HCT116 (cell line): ENCODE results near the gene SLC46A1. TPM values are rescaled to one million over a fixed set of nuclear protein-coding genes. Genes with fewer than 3 reads are reported as not detected.

Experiments used
- ATAC-seq: fragments of 200-7000 bp; cut with Tn5 transposase; 2 replicates; pipeline ENCODE4 v1.9.1; 2020; ENCODE audit warnings: mild to moderate bottlenecking, moderate library complexity
- BruUV-seq: library from RNA; stranded (reverse); fragments of 400-500 nt; replicated peaks from 2 replicates; lab custom pipeline; 2021; lab: Mats Ljungman, UMichigan
- CTCF ChIA-PET: fragments of 300-600 bp; sonication (Branson Sonifier 250); formaldehyde crosslinking; loops from one replicate; lab custom pipeline; 2021; ENCODE audit warnings: antibody characterized with exemption; lab: Charles Lee
- POLR2A ChIA-PET: fragments of 300-600, 350-600 bp; sonication (Branson Sonifier 250); formaldehyde crosslinking; loops from one replicate; lab custom pipeline; 2021; ENCODE audit warnings: antibody characterized with exemption; lab: Charles Lee
- RAD21 ChIA-PET, 2 experiments: fragments of 300-600 bp; sonication (Branson Sonifier 250); formaldehyde crosslinking; loops; one replicate each; lab custom pipeline; 2023; ENCODE audit warnings: low total read pairs in 2 of 2; ENCODE audit not compliant: uncharacterized antibody in 2 of 2, unreplicated experiment in 2 of 2, low non-redundant PET in 1 of 2; lab: Charles Lee
- DNase-seq: peaks from one replicate; pipeline ENCODE4 v3.0.0-alpha.2; 2010; ENCODE audit warnings: low read depth, low spot score
- H2AFZ ChIP-seq: fragments of 200-600 bp; shearing (Covaris generic), sonication (generic); 2 replicates; pipeline ENCODE4 v1.6.1; 2017; ENCODE audit warnings: low read depth, mixed run types, mixed read lengths, antibody characterized with exemption, low read length; ENCODE audit not compliant: poor library complexity, severe bottlenecking
- H3K27ac ChIP-seq: 2 replicates; pipeline ENCODE4 v1.5.1; 2012; ENCODE audit warnings: low read depth, low read length
- H3K27me3 ChIP-seq: fragments of 200-600 bp; sonication (generic); 2 replicates; pipeline ENCODE4 v1.6.1; 2016; ENCODE audit warnings: mixed run types, low read length, mixed read lengths; ENCODE audit not compliant: insufficient read depth
- H3K36me3 ChIP-seq, 2 experiments: fragments of 200-500 bp in 1 of 2; fragments of 200-600 bp in 1 of 2; sonication (Bioruptor generic) in 1 of 2; sonication (generic) in 1 of 2; 2 replicates each; pipeline versions ENCODE4 v1.5.1 to v1.6.1; 2014 to 2016; ENCODE audit warnings: low read length in 2 of 2, inconsistent platforms in 1 of 2, mixed read lengths in 1 of 2, mixed run types in 1 of 2; ENCODE audit not compliant: insufficient read depth in 2 of 2, control insufficient read depth in 1 of 2
- H3K4me1 ChIP-seq, 2 experiments: fragments of 200-600 bp in 1 of 2; sonication (generic) in 1 of 2; 2 replicates each; pipeline versions ENCODE4 v1.5.1 to v1.6.1; 2012 to 2017; ENCODE audit warnings: low read length in 2 of 2, inconsistent platforms in 1 of 2, mild to moderate bottlenecking in 1 of 2, mixed read lengths in 1 of 2, mixed run types in 1 of 2, moderate library complexity in 1 of 2; ENCODE audit not compliant: insufficient read depth in 2 of 2, control insufficient read depth in 1 of 2
- H3K4me2 ChIP-seq: fragments of 200-600 bp; sonication (generic); 2 replicates; pipeline ENCODE4 v1.6.1; 2017; ENCODE audit warnings: mixed run types, low read length, mixed read lengths
- H3K4me3 ChIP-seq, 2 experiments: fragments of 200-600 bp in 1 of 2; sonication (generic) in 1 of 2; replicated peaks in 1 of 2; 2 replicates each; pipeline ENCODE4 v1.5.1; 2011 to 2016; ENCODE audit warnings: low read length in 2 of 2, control low read depth in 1 of 2, low read depth in 1 of 2, mild to moderate bottlenecking in 1 of 2, mixed read lengths in 1 of 2, mixed run types in 1 of 2
- H3K79me2 ChIP-seq: fragments of 200-600 bp; sonication (generic); 2 replicates; pipeline ENCODE4 v1.6.1; 2017; ENCODE audit warnings: mild to moderate bottlenecking, mixed run types, low read length, moderate library complexity, mixed read lengths; ENCODE audit not compliant: insufficient read depth
- H3K9ac ChIP-seq: fragments of 200-600 bp; sonication (generic); 2 replicates; pipeline ENCODE4 v1.6.1; 2016; ENCODE audit warnings: low read length, mixed read lengths
- H3K9me2 ChIP-seq: fragments of 200-600 bp; sonication (generic), shearing (Covaris generic); 2 replicates; pipeline ENCODE4 v1.6.1; 2017; ENCODE audit warnings: mixed run types, mild to moderate bottlenecking, moderate library complexity; ENCODE audit not compliant: insufficient read depth
- H3K9me3 ChIP-seq, 2 experiments: fragments of 200-500 bp in 1 of 2; fragments of 200-600 bp in 1 of 2; sonication (Bioruptor generic) in 1 of 2; sonication (generic) in 1 of 2; 2 replicates each; pipeline ENCODE4 v1.6.1; 2014 to 2017; ENCODE audit warnings: low read length in 2 of 2, mixed read lengths in 2 of 2, inconsistent platforms in 1 of 2, low read depth in 1 of 2, mild to moderate bottlenecking in 1 of 2, mixed run types in 1 of 2, moderate library complexity in 1 of 2; ENCODE audit not compliant: control insufficient read depth in 1 of 2, insufficient read depth in 1 of 2
- H4K20me1 ChIP-seq: fragments of 200-600 bp; sonication (generic), shearing (Covaris generic); 2 replicates; pipeline ENCODE4 v1.6.1; 2017; ENCODE audit warnings: mixed run types, mild to moderate bottlenecking, moderate library complexity; ENCODE audit not compliant: insufficient read depth
- CBX3 ChIP-seq: IDR thresholded peaks from 2 replicates; pipeline ENCODE4 v1.6.1; 2012; ENCODE audit warnings: low read depth
- CTCF ChIP-seq, 3 experiments: fragments of 200-600 bp in 1 of 3; sonication (generic) in 1 of 3; IDR thresholded peaks in 2 of 3; conservative IDR thresholded peaks in 1 of 3; 2 replicates each; pipeline ENCODE4 v1.5.1; 2012 to 2017; ENCODE audit warnings: low read depth in 2 of 3, low read length in 2 of 3, antibody characterized with exemption in 1 of 3, borderline replicate concordance in 1 of 3, control low read depth in 1 of 3, mild to moderate bottlenecking in 1 of 3, mixed read lengths in 1 of 3, mixed run types in 1 of 3, moderate library complexity in 1 of 3; ENCODE audit not compliant: insufficient read depth in 1 of 3
- ELF1 ChIP-seq: IDR thresholded peaks from 2 replicates; pipeline ENCODE4 v1.6.1; 2012; ENCODE audit warnings: low read depth, borderline replicate concordance
- EZH2 ChIP-seq: fragments of 200-600 bp; sonication (generic); IDR thresholded peaks from 2 replicates; pipeline ENCODE4 v1.6.1; 2017; ENCODE audit warnings: antibody characterized with exemption, mixed run types
- EZH2phosphoT487 ChIP-seq: fragments of 200-600 bp; IDR thresholded peaks from 2 replicates; pipeline ENCODE4 v1.6.1; 2018; ENCODE audit warnings: antibody characterized with exemption, borderline replicate concordance
- JUND ChIP-seq: IDR thresholded peaks from 2 replicates; pipeline ENCODE4 v1.6.1; 2012
- SIN3A ChIP-seq: IDR thresholded peaks from 2 replicates; pipeline ENCODE4 v1.6.1; 2012; ENCODE audit warnings: low read depth
- SRF ChIP-seq: IDR thresholded peaks from 2 replicates; pipeline ENCODE4 v1.6.1; 2012; ENCODE audit warnings: low read depth
- TCF7L2 ChIP-seq: IDR thresholded peaks from 2 replicates; pipeline ENCODE4 v1.7.0; 2011; ENCODE audit warnings: borderline replicate concordance, inconsistent platforms; ENCODE audit not compliant: insufficient read depth, insufficient read length; ENCODE audit errors: extremely low read depth
- YY1 ChIP-seq: IDR thresholded peaks from 2 replicates; pipeline ENCODE4 v1.6.1; 2011; ENCODE audit warnings: low read length, low read depth, moderate library complexity, mild to moderate bottlenecking; ENCODE audit not compliant: insufficient replicate concordance; ENCODE audit errors: extremely low read depth
- ZFX ChIP-seq: fragments of 450-650 bp; IDR thresholded peaks from 2 replicates; pipeline ENCODE4 v1.6.1; 2017
- ZNF274 ChIP-seq: fragments of 200-500 bp; sonication (Bioruptor generic); IDR thresholded peaks from 2 replicates; pipeline ENCODE4 v1.6.1; 2014; ENCODE audit warnings: mild to moderate bottlenecking, low read depth, low read length, inconsistent platforms
- intact Hi-C: fragments of 100-400 bp; cut with micrococcal nuclease; formaldehyde crosslinking; loops from 2 replicates; pipeline ENCODE4 v1.10.0; 2022
- total RNA-seq: library from RNA; stranded (reverse); gene quantifications from one replicate; pipeline ENCODE4 v1.2.1, GENCODE V29; 2021; ENCODE audit not compliant: unreplicated experiment

Gene SLC46A1
- total RNA-seq, 1 experiment from 2014 or later = 17.8 TPM

GRCh38 chr17:28386391-28386790 is 19.6 kb downstream of the SLC46A1 start:
- H3K9ac ChIP-seq = no peak overlapping the region
- H3K36me3 ChIP-seq = no peaks in the 10 kb centered on the region
- no peaks in the 10 kb centered on the region for H4K20me1 ChIP-seq
- H3K4me1 ChIP-seq = no peaks in the 10 kb centered on the region
- no peaks in the 10 kb centered on the region for H3K9me2 ChIP-seq
- no peak for TF ChIP-seq CTCF (IDR thresholded peaks at IDR 0.05 in 2 of 3, conservative IDR thresholded peaks at IDR 0.05 in 1 of 3; ENCODE audit: borderline replicate concordance in 1 of 3, insufficient read depth in 1 of 3, low read depth in 2 of 3, low read length in 2 of 3)
- no peak for TF ChIP-seq EZH2
- TF ChIP-seq JUND = no peak
- TF ChIP-seq ELF1 = no peak
- no peak for TF ChIP-seq SRF
- TF ChIP-seq CBX3 = no peak
- TF ChIP-seq YY1 = no peak
- TF ChIP-seq EZH2phosphoT487 = no peak
- TF ChIP-seq SIN3A = no peak
- no peak for TF ChIP-seq ZNF274
- TF ChIP-seq TCF7L2 = no peak
- TF ChIP-seq ZFX = no peak
- ChIA-PET RAD21 (no interaction called here), POLR2A (no interaction called here), CTCF (interaction anchor here (1.4 kb wide), 1 partner anchor 30 kb away, joined by 3 read pairs; no protein-coding TSS in a partner anchor)
- BruUV-seq = no TSS peak
- DNase-seq (no peak), ATAC-seq (no peak)
- no peak overlapping the region for H2AFZ ChIP-seq
- H3K4me3 ChIP-seq = no peak overlapping the region
- intact Hi-C loops = no loop called here
- no peaks in the 10 kb centered on the region for H3K27me3 ChIP-seq
- H3K4me2 ChIP-seq = no peak overlapping the region
- H3K79me2 ChIP-seq = no peaks in the 10 kb centered on the region
- H3K27ac ChIP-seq = no peak overlapping the region
- no peaks in the 10 kb centered on the region for H3K9me3 ChIP-seq
